Mesodermal cell (in vitro differentiated cells): Measurements from ENCODE around the gene EFHD2.
"Not testable (repeated sequence)": the region's sequence is repeated elsewhere in the genome, so short reads cannot be mapped to it uniquely, and the experiment has no call there.

ENCODE experiments used
- H3K27ac ChIP-seq: 2 replicates; pipeline ENCODE4 v1.7.0; 2013; ENCODE audit warnings: mild to moderate bottlenecking, low read depth, low read length, moderate library complexity; ENCODE audit not compliant: severe bottlenecking
- H3K36me3 ChIP-seq: 2 replicates; pipeline ENCODE4 v1.7.1; 2013; ENCODE audit warnings: mild to moderate bottlenecking, low read length, moderate library complexity; ENCODE audit not compliant: control insufficient read depth, insufficient read depth
- H3K4me1 ChIP-seq: one replicate; pipeline ENCODE4 v1.7.1; 2013; ENCODE audit warnings: mild to moderate bottlenecking, low read length; ENCODE audit not compliant: insufficient read depth, control insufficient read depth, poor library complexity, severe bottlenecking
- H3K4me3 ChIP-seq: 2 replicates; pipeline ENCODE4 v1.7.0; 2013; ENCODE audit warnings: low read length, control low read depth, mild to moderate bottlenecking; ENCODE audit not compliant: insufficient read depth, poor library complexity, severe bottlenecking; ENCODE audit errors: extremely low read depth
- H3K9me3 ChIP-seq: 2 replicates; pipeline ENCODE4 v1.7.1; 2013; ENCODE audit warnings: mild to moderate bottlenecking, low read length, moderate library complexity; ENCODE audit not compliant: control insufficient read depth
- WGBS, 2 experiments: methylation state at CpG; one replicate each; pipeline ENCODE4 v1.1.5; 2013; ENCODE audit warnings: missing lambda C conversion rate in 2 of 2; ENCODE audit not compliant: insufficient coverage in 2 of 2; 5-methylcytosine and 5-hydroxymethylcytosine counted together

Gene EFHD2

DNA sequence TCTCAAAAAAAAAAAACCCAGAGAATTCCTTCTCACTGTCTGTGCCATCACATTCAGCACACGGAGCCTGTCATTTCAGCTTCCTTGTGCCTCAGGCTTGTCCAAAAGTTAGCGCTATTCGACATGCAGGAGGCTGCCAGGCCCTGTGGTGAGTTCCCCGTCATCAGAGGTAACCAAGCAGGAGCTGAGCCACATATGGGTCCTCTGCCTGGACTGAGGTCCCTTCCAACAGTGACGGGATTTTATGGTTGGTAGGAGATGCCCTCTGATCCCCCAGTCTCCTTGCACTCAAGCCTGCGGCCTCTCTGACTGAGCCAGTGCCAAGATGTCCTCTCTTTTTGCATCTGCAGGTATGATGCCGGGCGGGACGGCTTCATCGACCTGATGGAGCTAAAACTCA, 15.8 kb downstream of the EFHD2 start:
- Histone ChIP-seq H3K36me3 (peaks cover 5% of the 10 kb centered on the region), H3K4me1 (peaks cover 16% of the 10 kb centered on the region), H3K27ac (no peak overlapping the region), H3K9me3 (peaks cover 4% of the 10 kb centered on the region), H3K4me3 (no peak overlapping the region)
- 91 to 96% methylated on average over 8 to 10 of the region's 10 CpGs for WGBS, 2 experiments

DNA sequence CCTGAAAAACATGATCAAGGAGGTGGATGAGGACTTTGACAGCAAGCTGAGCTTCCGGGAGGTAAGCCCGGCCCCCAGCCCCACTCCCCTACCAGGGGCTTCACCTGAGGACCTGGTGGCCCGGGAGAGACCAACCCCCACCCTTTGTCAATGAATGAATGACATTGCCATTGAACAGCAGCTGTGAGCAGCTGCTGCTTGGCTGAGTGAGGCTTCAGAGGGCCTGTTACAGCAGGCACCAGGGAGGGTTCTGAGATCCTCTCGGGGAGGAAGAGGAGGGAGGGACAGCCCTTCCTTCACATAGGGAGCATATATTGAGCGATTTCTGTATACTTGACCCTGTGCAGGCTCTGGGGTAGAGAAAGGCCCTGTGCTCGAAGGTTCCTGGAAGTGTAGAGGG, 16.3 kb downstream of the EFHD2 start:
- peaks cover 5% of the 10 kb centered on the region for H3K36me3 ChIP-seq
- peaks cover under 1% of the 10 kb centered on the region for H3K9me3 ChIP-seq
- H3K4me3 ChIP-seq = no peak overlapping the region
- no peak overlapping the region for H3K27ac ChIP-seq
- H3K4me1 ChIP-seq = peaks cover 16% of the 10 kb centered on the region
- 74 to 97% methylated on average over 3 to 5 of the region's 6 CpGs for WGBS, 2 experiments

DNA sequence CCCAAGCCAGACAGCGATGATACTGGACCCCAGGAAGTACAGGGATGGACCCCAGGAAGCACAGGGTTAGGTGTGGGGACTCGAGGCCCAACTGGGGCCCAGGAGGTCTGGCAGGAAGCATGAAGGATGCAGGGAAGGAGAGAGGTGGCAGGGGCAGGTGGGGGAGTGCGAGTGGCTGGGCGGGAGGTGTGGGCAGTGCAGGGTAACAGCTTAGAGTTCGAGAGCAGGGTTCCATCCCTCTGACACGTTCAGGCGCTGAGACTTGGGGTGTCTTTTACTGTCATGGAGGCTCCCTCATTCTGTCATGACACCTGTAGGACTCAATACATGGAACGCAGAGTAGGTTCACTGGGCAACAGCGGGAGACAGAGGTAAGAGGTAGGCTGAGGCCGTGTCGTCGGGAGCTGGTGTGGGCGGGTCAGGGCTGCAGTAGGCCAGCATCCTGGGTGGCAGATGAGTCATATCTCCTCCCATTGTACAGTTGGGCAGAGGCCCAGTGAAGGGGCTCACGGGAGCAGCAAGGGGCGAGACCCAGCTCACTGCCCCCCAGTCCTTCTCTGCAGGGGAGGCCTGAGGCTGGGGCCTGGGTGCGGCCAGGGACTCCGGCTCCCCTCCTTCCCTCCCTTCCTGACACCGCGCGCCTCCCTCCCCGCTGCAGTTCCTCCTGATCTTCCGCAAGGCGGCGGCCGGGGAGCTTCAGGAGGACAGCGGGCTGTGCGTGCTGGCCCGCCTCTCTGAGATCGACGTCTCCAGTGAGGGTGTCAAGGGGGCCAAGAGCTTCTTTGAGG, 17.0 kb downstream of the EFHD2 start:
- no peak overlapping the region for H3K27ac ChIP-seq
- H3K9me3 ChIP-seq = no peaks in the 10 kb centered on the region
- peaks cover 13% of the 10 kb centered on the region for H3K4me1 ChIP-seq
- no peak overlapping the region for H3K4me3 ChIP-seq
- H3K36me3 ChIP-seq = peaks cover 5% of the 10 kb centered on the region
- 88 to 91% methylated on average over 22 to 26 of the region's 30 CpGs for WGBS, 2 experiments

DNA sequence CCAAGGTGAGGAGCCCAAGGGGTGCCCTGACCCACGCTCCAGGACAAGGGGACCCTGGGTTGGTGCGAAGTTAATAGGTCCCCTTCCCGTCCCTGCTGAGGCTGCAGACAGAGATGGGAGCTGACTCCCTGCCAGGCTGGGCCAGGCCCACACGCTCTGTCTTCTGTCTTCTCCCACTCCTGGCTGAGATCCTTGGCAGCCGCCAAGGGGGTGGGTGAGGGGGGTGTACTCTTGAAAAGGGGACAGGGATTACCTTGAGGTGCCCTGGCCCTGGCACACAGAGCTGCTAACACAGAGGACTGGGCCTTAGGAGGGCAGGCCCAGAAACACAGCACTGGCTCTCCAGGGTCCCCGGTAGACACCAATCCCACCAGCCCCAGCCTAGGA, 17.6 kb downstream of the EFHD2 start:
- peaks cover 5% of the 10 kb centered on the region for H3K36me3 ChIP-seq
- no peak overlapping the region for H3K4me3 ChIP-seq
- WGBS, 2 experiments = 82 to 88% methylated on average over 4 to 5 of the region's 6 CpGs
- peaks cover 13% of the 10 kb centered on the region for H3K4me1 ChIP-seq
- no peaks in the 10 kb centered on the region for H3K9me3 ChIP-seq
- no peak overlapping the region for H3K27ac ChIP-seq

DNA sequence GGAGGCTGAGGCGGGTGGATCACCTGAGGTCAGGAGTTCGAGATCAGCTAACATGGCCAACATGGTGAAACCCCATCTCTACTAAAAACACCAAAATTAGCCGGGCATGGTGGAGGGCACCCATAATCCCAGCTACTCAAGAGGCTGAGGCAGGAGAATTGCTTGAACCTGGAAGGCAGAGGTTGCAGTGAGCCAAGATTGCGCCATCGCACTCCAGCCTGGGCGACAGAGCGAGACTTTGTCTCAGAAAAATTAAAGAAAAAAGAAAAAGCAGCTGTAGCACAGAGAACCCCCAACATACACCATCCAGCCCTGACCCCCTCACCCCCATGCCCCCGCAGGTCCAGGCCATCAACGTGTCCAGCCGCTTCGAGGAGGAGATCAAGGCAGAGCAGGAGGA, 18.6 kb downstream of the EFHD2 start:
- not testable (repeated sequence) for H3K36me3 ChIP-seq, H3K9me3 ChIP-seq, H3K27ac ChIP-seq, H3K4me3 ChIP-seq
- peaks cover 13% of the 10 kb centered on the region for H3K4me1 ChIP-seq
- 93% methylated on average over 6 to 8 of the region's 11 CpGs for WGBS, 2 experiments

DNA sequence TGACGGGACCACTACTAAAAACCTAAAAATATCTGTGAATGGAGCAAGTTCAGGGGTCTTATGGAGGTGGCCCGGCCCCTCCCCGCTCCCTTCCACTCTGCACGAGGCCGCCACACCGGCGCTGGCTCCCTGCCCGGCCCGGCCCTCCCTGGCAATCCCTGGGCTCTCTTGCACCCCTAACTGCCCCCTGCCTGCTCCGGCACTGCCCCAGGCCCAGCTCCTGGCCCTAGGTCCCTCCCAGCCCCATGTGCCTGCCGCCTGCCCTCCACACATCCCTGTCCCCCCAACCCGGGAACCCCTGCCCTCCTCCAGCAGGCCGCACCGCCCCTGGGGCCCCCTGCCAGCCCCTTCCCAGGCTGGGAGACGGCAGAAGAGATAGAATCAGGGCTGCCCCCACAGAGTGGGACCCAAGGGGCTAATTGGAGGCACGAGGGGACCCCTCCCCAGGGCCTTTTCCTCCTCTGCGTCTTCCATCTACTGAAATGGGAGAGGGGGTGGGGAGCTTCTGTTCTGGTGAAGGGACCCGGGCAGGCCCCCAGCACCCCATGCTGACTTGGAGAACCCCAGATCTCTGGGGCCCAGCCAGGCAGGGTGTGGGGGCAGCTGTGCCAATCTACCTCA, 19.2 kb downstream of the EFHD2 start:
- WGBS, 2 experiments = 87 to 92% methylated on average over 10 to 14 of the region's 18 CpGs
- H3K9me3 ChIP-seq = no peaks in the 10 kb centered on the region
- H3K27ac ChIP-seq = no peak overlapping the region
- H3K4me1 ChIP-seq = peaks cover 13% of the 10 kb centered on the region
- H3K4me3 ChIP-seq = no peak overlapping the region
- H3K36me3 ChIP-seq = peaks cover 5% of the 10 kb centered on the region

DNA sequence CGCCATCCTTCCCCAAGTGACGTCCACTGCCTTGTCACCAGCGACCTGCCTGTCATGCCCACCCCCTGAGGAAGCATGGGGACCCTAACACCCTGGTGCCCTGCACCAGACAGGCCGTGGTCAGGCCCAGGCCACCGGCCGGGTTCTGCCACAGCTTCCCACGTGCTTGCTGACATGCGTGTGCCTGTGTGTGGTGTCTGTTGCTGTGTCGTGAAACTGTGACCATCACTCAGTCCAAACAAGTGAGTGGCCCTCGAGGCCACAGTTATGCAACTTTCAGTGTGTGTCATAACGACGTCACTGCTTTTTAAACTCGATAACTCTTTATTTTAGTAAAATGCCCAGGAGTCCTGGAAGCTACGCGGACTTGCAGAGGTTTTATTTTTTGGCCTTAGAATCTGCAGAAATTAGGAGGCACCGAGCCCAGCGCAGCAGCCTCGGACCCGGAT, 20.0 kb downstream of the EFHD2 start:
- WGBS, 2 experiments = 94 to 96% methylated on average over 16 to 17 of the region's 19 CpGs
- H3K36me3 ChIP-seq = peaks cover 5% of the 10 kb centered on the region
- no peak overlapping the region for H3K27ac ChIP-seq
- no peaks in the 10 kb centered on the region for H3K9me3 ChIP-seq
- peaks cover 13% of the 10 kb centered on the region for H3K4me1 ChIP-seq
- H3K4me3 ChIP-seq = no peak overlapping the region

DNA sequence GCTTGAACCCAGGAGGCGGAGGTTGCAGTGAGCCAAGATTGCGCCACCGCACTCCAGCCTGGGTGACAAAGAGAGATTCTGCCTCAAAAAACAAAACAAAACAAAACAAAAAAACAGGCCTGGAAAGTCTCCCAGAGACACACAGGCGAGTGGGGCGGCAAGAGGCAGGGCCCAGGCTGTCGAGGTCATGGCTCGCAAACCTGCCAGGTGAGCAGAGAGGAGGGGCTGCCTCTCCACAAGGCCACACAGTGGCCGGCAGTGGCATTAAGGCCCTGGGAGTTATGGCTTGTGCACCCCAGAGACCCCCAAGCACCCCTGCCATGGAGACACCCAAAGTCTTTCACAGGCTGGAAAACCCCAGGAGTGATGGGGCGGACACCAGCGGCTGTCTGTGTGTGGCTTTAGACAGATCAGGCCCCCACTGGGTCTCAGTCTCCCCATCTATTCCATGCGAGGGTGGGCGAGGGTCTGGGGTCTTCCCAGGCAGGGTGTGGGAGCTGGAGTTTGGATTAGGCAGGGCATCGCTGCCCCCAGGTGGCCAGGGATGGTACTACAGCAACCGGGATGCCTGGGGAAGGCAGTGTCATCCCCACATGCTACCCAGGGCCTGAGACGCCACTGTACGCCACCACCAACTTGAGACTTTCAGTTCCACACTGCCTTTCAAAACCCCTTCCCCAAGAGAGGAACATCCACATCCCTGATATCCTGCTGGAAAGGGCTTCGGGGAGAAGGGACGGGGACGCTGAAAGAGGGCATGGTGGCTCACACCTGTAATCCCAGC, 21.3 kb downstream of the EFHD2 start:
- H3K9me3 ChIP-seq = no peaks in the 10 kb centered on the region
- H3K4me3 ChIP-seq = no peak overlapping the region
- H3K27ac ChIP-seq = no peak overlapping the region
- peaks cover 2% of the 10 kb centered on the region for H3K36me3 ChIP-seq
- WGBS, 2 experiments = 60 to 71% methylated on average over 11 to 16 of the region's 19 CpGs
- peaks cover 13% of the 10 kb centered on the region for H3K4me1 ChIP-seq

DNA sequence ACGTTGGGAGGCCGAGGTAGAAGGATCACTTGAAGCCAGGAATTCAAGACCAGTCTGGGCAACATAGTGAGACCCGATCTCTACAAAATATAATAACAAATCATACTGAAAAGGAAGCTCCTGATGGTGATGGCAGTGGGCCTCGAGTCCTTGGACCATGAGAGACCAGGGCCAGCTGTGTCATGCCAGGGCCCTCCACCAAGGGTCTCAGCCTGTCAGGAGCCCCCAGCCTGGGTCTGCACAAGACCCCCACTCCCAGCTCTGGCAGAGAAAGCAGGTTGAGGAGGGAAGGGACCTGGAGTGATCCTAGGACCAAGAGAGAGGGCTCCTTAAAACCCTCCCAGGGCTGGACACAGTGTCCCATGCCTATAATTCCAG, 21.9 kb downstream of the EFHD2 start:
- Histone ChIP-seq H3K9me3 (no peaks in the 10 kb centered on the region), H3K4me1 (peaks cover 7% of the 10 kb centered on the region), H3K36me3 (no peaks in the 10 kb centered on the region), H3K27ac (no peak overlapping the region), H3K4me3 (no peak overlapping the region)
- 100% methylated on average over 1 of the region's 4 CpGs for WGBS, 2 experiments

DNA sequence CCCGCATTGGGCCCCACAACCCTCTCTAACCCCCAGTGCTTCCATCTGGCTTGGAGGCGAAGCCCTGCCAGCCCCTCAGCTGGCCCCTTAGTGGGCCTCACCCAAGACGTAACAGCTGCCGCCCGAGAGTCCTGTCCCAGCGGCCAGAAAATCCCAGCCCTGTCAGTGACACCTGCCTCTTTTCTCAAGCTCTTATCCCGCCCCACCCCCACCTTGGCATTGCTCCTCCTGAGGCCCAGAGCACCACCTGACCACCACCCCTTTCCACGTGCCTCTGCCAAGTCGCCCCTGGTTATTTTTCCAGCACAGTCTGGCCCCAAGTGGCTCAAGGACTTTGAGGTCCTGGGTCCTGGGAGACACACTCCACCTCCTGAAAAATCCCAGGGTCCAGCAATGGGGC, 22.6 kb downstream of the EFHD2 start:
- no peak overlapping the region for H3K27ac ChIP-seq
- H3K9me3 ChIP-seq = no peaks in the 10 kb centered on the region
- 89 to 91% methylated on average over 7 to 9 of the region's 9 CpGs for WGBS, 2 experiments
- no peaks in the 10 kb centered on the region for H3K36me3 ChIP-seq
- no peaks in the 10 kb centered on the region for H3K4me1 ChIP-seq
- no peak overlapping the region for H3K4me3 ChIP-seq
